Measurements from ENCODE around the gene DOCK8.

The DOCK8 gene

DNA sequence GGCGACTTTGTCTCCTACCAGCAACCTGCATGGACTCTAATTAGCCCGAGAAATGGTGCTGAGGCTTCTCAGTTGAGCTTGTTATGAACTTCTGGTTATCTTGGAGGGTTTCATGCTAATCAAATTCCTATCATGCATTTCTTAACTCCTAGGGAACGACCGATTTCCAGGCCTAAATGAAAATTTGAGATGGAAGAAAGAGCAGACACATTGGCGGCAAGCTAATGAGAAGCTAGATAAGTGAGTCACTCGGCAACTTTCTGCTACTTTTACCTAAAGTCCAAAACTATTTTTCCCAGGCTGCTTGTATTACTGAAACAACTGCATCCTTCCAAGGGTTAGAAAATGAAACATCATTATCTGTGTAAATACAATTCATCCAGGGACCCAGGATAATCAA is 207.2 kb downstream of the DOCK8 start:
- TF ChIP-seq, protein P1, sequence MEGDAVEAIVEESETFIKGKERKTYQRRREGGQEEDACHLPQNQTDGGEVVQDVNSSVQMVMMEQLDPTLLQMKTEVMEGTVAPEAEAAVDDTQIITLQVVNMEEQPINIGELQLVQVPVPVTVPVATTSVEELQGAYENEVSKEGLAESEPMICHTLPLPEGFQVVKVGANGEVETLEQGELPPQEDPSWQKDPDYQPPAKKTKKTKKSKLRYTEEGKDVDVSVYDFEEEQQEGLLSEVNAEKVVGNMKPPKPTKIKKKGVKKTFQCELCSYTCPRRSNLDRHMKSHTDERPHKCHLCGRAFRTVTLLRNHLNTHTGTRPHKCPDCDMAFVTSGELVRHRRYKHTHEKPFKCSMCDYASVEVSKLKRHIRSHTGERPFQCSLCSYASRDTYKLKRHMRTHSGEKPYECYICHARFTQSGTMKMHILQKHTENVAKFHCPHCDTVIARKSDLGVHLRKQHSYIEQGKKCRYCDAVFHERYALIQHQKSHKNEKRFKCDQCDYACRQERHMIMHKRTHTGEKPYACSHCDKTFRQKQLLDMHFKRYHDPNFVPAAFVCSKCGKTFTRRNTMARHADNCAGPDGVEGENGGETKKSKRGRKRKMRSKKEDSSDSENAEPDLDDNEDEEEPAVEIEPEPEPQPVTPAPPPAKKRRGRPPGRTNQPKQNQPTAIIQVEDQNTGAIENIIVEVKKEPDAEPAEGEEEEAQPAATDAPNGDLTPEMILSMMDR (IDR thresholded peaks at IDR 0.05; ENCODE audit: low read length) = no peak
- TF ChIP-seq EZH2 (IDR thresholded peaks at IDR 0.05; ENCODE audit: borderline replicate concordance, low read length) = no peak
- Histone ChIP-seq H3K79me2 (ENCODE audit: insufficient read depth, low read length) (no peaks in the 10 kb centered on the region), H3K36me3 (ENCODE audit: insufficient read depth, low read length) (no peaks in the 10 kb centered on the region), H3K9ac (ENCODE audit: low read length) (no peak overlapping the region), H3K4me2 (ENCODE audit: low read length) (no peak overlapping the region), H3K4me3 (ENCODE audit: low read depth, low read length, poor library complexity, severe bottlenecking) (no peak overlapping the region), H3K27me3 (ENCODE audit: insufficient read depth, low read length) (no peaks in the 10 kb centered on the region), H3K9me3 (ENCODE audit: low read length) (no peaks in the 10 kb centered on the region), H3K27ac (ENCODE audit: low read depth, low read length, poor library complexity, severe bottlenecking) (no peak overlapping the region), H3K4me1 (ENCODE audit: insufficient read depth, low read length, severe bottlenecking) (no peaks in the 10 kb centered on the region), H2AFZ (ENCODE audit: low read length) (no peak overlapping the region), H3K9me2 (ENCODE audit: low read depth, low read length) (no peaks in the 10 kb centered on the region), H4K20me1 (ENCODE audit: insufficient read depth, low read length) (no peaks in the 10 kb centered on the region), H3F3A (ENCODE audit: insufficient read depth, low read length) (no peaks in the 10 kb centered on the region)

DNA sequence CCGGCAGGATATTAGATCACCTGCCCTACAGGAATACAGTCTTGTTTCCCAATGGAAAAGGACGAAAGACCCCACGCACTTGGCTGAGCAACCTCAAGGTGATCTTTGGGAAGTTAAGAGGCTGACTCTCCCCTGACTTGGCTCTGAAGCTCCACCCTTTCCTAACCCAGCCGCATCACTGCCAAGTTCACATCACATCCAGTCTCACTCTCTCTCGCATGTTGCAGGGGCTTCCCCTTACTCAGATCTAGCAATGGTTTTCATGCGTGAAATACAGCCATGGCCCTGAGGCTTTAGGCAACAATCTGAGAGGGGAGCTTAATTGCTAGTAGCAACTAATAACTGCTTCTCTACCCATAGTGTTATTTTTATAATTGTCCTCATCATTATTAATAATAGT is 211.6 kb downstream of the DOCK8 start:
- H3K4me1 ChIP-seq (ENCODE audit: insufficient read depth, low read length, severe bottlenecking) = no peaks in the 10 kb centered on the region
- H3K9me2 ChIP-seq (ENCODE audit: low read depth, low read length) = no peaks in the 10 kb centered on the region
- H3K4me2 ChIP-seq (ENCODE audit: low read length) = no peak overlapping the region
- H3K9ac ChIP-seq (ENCODE audit: low read length) = no peak overlapping the region
- no peaks in the 10 kb centered on the region for H3K27me3 ChIP-seq (ENCODE audit: insufficient read depth, low read length)
- no peak for TF ChIP-seq EZH2 (IDR thresholded peaks at IDR 0.05; ENCODE audit: borderline replicate concordance, low read length)
- TF ChIP-seq, protein P1 (IDR thresholded peaks at IDR 0.05; ENCODE audit: low read length) = no peak
- no peaks in the 10 kb centered on the region for H4K20me1 ChIP-seq (ENCODE audit: insufficient read depth, low read length)
- no peaks in the 10 kb centered on the region for H3K9me3 ChIP-seq (ENCODE audit: low read length)
- H2AFZ ChIP-seq (ENCODE audit: low read length) = no peak overlapping the region
- H3K27ac ChIP-seq (ENCODE audit: low read depth, low read length, poor library complexity, severe bottlenecking) = no peak overlapping the region
- H3K36me3 ChIP-seq (ENCODE audit: insufficient read depth, low read length) = no peaks in the 10 kb centered on the region
- no peak overlapping the region for H3K4me3 ChIP-seq (ENCODE audit: low read depth, low read length, poor library complexity, severe bottlenecking)
- no peaks in the 10 kb centered on the region for H3K79me2 ChIP-seq (ENCODE audit: insufficient read depth, low read length)
- H3F3A ChIP-seq (ENCODE audit: insufficient read depth, low read length) = no peaks in the 10 kb centered on the region

DNA sequence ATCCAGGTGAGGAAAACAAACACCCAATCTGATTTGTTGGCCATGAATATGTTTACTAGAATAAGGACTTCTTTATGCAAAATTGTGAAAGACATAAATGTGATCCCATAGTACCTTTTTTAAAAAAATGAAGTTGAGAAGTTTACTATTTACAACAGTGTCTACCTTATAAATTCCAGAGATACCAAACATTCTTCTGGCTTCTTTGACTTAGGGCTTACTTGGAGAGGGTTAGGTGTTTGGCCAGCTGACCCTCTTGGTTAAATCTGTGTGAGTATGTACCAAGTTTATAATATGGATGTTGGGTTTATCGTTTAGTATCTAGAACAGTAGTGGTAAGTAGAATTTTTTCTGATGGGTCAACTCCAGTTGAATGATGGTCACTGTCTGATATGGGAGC is 212.3 kb downstream of the DOCK8 start:
- Histone ChIP-seq H3K4me1 (ENCODE audit: insufficient read depth, low read length, severe bottlenecking) (no peaks in the 10 kb centered on the region), H3K79me2 (ENCODE audit: insufficient read depth, low read length) (no peaks in the 10 kb centered on the region), H3K9ac (ENCODE audit: low read length) (no peak overlapping the region), H3K27ac (ENCODE audit: low read depth, low read length, poor library complexity, severe bottlenecking) (no peak overlapping the region), H3K4me2 (ENCODE audit: low read length) (no peak overlapping the region), H3K4me3 (ENCODE audit: low read depth, low read length, poor library complexity, severe bottlenecking) (no peak overlapping the region), H3K27me3 (ENCODE audit: insufficient read depth, low read length) (no peaks in the 10 kb centered on the region), H3F3A (ENCODE audit: insufficient read depth, low read length) (no peaks in the 10 kb centered on the region), H3K9me2 (ENCODE audit: low read depth, low read length) (no peaks in the 10 kb centered on the region), H3K36me3 (ENCODE audit: insufficient read depth, low read length) (no peaks in the 10 kb centered on the region), H3K9me3 (ENCODE audit: low read length) (no peaks in the 10 kb centered on the region), H4K20me1 (ENCODE audit: insufficient read depth, low read length) (no peaks in the 10 kb centered on the region), H2AFZ (ENCODE audit: low read length) (no peak overlapping the region)
- TF ChIP-seq EZH2 (IDR thresholded peaks at IDR 0.05; ENCODE audit: borderline replicate concordance, low read length) = no peak
- TF ChIP-seq, protein P1 (IDR thresholded peaks at IDR 0.05; ENCODE audit: low read length) = no peak

Data from OCI-LY1 (cell line).